GM10266 (cell line): ENCODE measurements around the gene FLT1.

Experiments
- DNase-seq: peaks from one replicate; pipeline ENCODE4 v3.0.0; 2012; ENCODE audit errors: extremely low spot score
- TF ChIP-seq, protein P1 (sequence below): IDR thresholded peaks from 2 replicates; pipeline ENCODE4 v1.5.1; 2012; ENCODE audit warnings: mild to moderate bottlenecking, low read depth; ENCODE audit not compliant: control insufficient read depth, insufficient read depth; ENCODE audit errors: missing control alignments

The FLT1 gene

DNA sequence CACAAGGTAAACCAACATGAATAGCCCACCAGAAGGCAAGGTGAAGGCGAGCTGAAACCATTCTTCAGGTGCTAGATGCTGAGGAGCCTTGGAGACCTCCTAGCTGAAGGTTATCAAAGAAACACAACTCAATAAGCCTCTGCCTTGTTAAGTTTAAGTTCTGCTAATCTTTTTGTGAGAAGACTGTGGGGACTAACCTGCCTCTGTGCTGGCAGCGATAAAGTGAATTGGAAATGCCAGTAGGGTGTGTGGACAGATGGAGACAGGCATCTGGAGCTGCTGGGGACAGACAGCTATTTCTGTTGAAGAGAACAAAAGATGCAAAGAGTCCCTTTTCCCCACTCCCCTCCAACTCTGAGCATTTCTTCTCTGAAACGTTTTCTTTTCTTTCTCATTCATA lies 33.5 kb upstream of the FLT1 start:
- TF ChIP-seq, protein P1, sequence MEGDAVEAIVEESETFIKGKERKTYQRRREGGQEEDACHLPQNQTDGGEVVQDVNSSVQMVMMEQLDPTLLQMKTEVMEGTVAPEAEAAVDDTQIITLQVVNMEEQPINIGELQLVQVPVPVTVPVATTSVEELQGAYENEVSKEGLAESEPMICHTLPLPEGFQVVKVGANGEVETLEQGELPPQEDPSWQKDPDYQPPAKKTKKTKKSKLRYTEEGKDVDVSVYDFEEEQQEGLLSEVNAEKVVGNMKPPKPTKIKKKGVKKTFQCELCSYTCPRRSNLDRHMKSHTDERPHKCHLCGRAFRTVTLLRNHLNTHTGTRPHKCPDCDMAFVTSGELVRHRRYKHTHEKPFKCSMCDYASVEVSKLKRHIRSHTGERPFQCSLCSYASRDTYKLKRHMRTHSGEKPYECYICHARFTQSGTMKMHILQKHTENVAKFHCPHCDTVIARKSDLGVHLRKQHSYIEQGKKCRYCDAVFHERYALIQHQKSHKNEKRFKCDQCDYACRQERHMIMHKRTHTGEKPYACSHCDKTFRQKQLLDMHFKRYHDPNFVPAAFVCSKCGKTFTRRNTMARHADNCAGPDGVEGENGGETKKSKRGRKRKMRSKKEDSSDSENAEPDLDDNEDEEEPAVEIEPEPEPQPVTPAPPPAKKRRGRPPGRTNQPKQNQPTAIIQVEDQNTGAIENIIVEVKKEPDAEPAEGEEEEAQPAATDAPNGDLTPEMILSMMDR = no peak
- no peak for DNase-seq

DNA sequence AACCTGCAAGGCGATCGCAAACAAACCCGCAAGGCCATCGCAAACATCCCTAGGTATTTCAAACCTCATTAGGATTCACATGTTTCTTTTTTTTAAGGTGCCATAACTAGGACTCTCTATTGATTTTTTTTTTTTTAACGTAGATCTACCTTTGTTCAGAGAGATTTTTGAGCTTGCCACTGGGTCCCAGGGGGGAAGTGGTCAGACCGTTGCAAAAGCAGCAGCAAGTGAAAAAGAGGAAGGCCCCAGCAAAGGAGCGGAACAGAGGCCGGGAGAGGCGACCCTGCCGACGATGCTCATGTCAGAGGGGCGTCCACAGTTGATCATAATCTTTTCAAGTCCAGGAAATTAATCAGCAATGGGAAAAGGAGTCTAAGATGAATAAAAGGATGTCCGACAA lies 32.7 kb upstream of the FLT1 start:
- no peak for DNase-seq
- TF ChIP-seq, protein P1 = no peak

DNA sequence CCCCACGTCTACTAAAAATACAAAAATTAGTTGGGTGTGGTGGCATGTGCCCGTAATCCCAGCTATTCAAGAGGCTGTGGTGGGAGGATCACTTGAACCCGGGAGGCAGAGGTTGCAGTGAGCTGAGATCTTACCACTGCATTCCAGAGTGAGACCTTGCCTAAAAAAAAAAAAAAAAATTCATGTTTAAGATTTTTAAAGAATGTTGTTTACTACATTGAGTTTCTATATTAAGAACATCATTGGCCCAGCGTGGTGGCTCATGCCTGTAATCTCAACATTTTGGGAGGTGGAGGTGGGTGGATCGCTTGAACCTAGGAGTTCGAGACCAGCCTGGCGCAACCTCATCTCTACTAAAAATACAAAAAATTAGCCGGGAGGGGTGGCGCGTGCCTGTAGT lies 31.9 kb upstream of the FLT1 start:
- no peak for DNase-seq
- TF ChIP-seq, protein P1 = no peak

DNA sequence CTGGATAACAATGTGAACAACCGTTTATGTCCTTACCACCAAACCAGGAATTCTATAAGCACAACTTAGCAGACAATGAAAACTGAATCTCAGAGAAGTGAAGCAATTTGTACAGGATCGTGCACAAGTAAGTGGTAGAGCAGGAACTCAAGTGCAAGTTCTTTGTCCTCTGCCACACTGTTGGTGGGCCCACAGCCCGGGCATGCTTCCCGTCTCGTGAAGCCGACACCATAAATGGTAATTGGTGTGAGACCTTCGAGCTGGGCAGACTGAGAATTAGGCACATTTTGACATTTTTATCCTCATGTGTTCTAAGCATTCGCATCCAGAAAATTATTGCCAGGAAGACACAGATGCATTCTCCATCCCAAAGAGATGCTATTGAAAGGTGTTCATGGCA lies 27.9 kb upstream of the FLT1 start:
- TF ChIP-seq, protein P1 = no peak
- DNase-seq = no peak

DNA sequence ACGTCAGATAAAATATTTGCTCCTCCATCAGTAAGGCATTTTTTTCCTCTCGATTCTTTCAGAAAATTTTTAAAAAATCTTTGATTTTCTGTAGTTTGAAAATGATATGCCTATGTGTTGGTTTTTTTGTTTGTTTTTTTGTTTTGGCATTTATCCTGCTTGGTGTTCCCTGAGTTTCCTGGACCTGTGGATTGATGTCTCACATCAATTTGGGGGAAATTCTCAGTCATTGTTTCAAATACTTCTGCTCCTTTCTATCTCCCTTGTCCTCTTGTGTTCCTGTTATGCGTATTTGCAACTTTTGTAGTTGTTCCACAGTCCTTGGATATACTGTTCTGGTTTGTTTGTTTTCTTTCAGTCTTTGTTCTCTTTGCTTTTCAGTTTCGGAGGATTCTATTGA lies 18.8 kb upstream of the FLT1 start:
- TF ChIP-seq, protein P1 = no peak
- no peak for DNase-seq

DNA sequence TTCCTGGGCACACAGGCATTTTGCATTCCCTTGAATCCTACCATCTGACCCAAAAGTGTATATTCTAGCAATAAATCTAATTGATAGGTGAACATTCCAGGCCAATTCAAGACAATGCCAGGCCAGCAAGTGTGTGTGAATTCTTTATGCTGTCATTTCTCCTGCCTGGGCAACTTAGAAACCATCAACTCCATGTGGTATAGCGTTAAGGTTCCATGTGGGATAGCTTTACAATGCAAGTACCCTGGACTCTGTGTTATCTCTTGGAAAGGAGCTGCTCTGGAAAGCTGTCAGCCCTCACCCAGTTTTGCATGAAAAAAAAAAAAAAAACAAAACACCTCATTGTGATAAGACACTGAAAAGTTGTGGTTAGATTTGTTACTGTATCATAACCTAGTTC lies 15.6 kb upstream of the FLT1 start:
- no peak for DNase-seq
- TF ChIP-seq, protein P1 = no peak

DNA sequence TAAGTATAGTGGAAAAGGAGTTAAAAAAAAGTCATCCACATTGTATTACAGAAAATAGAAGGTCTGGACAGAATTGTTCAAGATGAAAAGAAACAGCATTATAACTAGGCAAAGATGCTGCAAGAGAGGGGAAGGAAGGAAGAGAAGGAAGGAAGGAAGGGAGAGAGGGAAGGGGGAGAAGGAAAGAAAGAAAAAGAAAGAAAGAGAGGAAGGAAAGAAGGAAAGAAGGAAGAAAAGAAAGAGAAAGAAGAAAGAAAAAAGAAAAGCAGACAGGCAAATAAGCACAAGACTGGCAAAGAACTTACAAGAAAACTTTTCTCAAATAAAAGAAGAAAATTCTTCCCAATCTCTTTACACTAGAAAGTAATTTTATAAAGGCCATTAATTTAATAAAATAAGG lies 15.1 kb upstream of the FLT1 start:
- no peak for DNase-seq
- TF ChIP-seq, protein P1 = no peak
